Ureter (tissue), 1 donor: ENCODE data around the gene OBSCN. TPM values are rescaled to one million over a fixed set of nuclear protein-coding genes. Genes with fewer than 3 reads are reported as not detected.

Source experiments
- DNase-seq: peaks from one replicate; pipeline ENCODE4 v3.0.0-alpha.2; 2020; ENCODE audit warnings: low spot score
- total RNA-seq: library from RNA; stranded (reverse); gene quantifications from one replicate; pipeline ENCODE4 v1.2.4, GENCODE V29; 2023
- donor health status: DM: yes; HTN: yes; CAD: no.

OBSCN gene
- total RNA-seq, 1 donor from 2014 or later, result 42.2 TPM

- no peak for DNase-seq
Observed at GRCh38 chr1:228366062-228366865, 158.4 kb downstream of the OBSCN start.

- no peak for DNase-seq
Observed at GRCh38 chr1:228366866-228367741, 159.3 kb downstream of the OBSCN start.

- DNase-seq, result no peak
Observed at GRCh38 chr1:228367798-228368791, 160.3 kb downstream of the OBSCN start.

- DNase-seq, result no peak
Observed at GRCh38 chr1:228368801-228369607, 161.2 kb downstream of the OBSCN start.

DNA sequence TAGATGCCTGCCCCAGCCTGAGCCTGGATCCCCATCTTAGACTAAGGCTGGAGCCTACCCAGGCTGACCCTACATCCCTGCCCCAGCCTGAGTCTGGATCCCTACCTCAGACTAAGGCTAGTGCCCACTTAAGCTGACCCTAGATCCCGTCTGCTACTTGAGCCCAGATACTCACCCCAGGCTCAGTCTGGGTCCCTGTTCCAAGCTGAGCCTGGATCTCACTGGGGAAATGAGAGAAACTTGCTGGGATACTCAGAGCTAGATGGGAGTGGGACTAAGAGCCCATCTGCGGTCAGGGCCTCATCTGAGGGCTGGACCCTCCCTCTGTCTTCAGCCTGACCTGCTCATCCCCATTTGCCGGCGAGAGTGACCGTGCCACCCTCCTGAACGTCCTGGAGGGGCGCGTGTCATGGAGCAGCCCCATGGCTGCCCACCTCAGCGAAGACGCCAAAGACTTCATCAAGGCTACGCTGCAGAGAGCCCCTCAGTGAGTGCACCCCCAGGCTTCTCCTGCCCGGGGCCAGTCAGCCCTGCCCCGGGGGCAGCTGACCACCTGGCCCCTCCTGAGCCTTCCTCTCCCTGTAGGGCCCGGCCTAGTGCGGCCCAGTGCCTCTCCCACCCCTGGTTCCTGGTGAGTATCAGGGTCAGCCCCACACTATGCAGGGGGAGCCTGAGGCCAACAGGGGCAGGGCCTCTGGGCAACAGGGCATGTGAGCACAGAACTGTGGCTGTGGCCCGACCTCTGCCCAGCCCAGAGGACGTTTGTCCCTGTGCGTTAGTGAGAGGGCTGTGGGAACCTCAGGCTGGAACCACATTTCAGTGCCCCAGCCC, 162.0 kb downstream of the OBSCN start:
- DNase-seq, result no peak

GRCh38 chr1:228370439-228370940, 162.6 kb downstream of the OBSCN start:
- DNase-seq, result no peak

GRCh38 chr1:228370941-228371740, 163.3 kb downstream of the OBSCN start:
- DNase-seq, result no peak

DNA sequence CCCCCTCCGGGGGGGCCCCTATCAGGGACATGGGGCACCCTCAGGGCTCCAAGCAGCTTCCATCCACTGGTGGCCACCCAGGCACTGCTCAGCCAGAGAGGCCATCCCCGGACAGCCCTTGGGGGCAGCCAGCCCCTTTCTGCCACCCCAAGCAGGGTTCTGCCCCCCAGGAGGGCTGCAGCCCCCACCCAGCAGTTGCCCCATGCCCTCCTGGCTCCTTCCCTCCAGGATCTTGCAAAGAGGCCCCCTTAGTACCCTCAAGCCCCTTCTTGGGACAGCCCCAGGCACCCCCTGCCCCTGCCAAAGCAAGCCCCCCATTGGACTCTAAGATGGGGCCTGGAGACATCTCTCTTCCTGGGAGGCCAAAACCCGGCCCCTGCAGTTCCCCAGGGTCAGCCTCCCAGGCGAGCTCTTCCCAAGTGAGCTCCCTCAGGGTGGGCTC, 163.9 kb downstream of the OBSCN start:
- no peak for DNase-seq

GRCh38 chr1:228372183-228373003, 164.5 kb downstream of the OBSCN start:
- DNase-seq, result no peak

DNA sequence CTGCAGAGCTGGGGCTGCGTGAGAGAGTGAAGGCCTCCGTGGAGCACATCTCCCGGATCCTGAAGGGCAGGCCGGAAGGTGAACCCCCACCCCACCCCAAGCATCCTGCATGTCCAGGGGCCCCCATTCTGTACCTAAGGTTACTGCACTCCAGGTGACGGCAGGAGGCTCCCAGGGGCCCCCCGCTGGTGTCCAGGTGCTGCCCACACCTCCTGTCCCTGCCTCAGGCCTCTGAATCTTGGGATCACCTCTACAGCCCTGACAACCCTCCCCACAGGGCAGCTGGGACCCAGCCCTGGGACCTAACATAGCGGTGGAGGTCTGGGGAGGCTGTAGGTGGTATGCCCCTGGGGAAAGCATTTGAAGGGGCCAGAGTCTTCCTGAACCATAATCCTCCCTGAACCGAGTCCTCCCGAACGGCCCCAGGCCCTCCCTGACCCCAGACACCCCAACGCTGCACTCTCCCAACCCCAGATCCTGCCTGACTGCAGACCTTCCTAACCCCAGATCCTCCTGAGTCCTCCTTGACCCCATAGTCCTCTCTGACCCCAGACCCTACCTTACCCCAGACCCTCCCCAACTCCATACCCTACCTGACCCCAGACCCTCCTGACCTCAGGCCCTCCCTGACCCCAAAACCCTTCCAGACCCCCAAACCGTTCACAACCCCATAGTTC, 165.3 kb downstream of the OBSCN start:
- DNase-seq, result no peak

DNA sequence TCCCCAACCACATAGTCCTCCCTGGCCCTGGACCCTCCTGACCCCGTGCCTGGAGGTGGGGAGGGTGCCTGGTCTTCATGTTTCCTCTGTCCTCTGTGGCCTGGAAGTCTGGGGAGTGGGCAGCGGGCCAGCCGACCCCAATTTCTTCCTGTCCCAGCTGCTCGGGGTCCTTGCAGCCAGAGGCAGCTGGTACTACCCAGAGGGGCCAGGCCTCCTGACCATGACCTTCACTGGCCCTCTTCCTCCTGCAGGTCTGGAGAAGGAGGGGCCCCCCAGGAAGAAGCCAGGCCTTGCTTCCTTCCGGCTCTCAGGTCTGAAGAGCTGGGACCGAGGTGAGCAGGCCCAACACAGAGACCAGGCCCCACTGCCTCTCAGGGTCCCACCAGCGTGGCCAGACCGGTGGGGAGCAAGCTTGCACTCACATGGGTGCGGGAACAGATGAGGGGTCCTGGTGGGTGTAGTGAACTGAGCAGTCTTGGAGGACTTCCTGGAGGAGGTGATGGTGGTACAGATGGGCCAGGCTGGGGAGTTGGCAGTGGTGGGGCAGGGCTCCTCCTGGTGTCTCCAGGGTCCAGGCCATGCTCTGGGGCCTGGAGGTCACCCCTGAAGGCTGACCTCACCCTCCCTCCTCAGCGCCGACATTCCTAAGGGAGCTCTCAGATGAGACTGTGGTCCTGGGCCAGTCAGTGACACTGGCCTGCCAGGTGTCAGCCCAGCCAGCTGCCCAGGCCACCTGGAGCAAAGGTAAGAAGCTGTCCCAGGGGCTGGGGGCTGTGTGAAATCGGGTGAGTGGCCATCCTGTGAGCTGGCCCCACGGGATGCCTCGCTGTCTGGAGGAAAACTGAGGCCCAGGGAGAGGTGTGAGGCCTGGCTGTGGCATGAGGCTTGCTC, 166.1 kb downstream of the OBSCN start:
- DNase-seq, result no peak

DNA sequence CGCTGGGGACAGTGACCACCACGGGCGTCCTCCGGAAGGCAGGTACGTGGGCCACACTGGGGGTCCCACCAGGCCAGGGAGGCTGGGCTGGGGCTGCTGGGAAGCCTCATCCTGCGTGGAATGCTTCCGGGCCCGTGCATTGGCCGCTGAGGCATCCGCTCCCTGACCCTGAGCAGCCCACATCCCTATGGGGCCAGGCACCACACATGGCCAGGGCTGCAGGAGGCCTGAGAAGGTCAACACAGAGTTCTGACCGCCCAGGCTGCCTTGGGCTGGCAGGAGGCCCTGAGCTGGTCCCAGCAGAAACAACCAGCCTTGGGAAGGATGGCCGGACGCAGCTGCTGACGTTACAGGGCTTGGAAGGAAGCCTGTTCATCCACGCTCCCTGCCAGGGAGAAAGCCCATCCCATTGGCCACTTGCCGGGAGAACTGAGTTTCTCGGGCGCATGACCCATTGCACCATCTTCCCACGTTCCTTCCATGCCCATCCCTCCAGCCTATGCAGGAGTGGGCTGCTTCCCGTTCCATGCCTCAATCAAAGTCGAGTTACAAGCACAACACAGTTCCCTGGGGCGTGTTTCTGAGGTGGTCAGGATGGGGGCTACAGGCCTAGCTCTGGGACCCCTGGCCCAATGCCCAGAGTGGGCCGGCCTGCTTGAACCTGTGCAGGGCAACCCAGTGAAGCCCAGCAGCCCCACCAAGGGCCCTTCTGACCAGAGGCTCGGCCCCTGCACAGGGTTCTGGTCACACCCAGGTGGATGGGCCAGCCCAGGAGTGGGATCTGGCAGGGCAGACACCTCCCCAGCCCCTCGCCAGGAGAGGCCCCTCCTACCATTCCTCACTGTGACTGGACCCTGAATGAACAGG, 167.1 kb downstream of the OBSCN start:
- DNase-seq, result peak; percentile 93

GRCh38 chr1:228375578-228376261, 167.9 kb downstream of the OBSCN start:
- DNase-seq, result no peak

DNA sequence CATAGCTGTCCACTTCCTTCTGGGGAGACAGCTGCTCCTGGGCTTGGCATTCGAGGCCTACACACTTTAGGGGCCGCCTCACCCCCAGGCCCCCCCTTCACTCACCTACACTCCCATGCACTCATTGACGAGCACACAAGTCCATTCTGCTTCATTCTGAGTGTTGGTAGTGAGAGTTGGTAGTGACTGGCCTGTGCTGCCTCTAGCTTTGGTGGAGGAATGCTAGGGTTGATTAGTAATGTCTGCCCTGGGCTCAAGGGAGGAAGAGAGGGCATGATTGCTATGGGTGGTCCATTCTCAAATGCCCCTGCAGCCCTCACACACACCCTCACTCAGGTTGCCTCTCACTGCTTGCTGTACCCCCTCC, 168.4 kb downstream of the OBSCN start:
- DNase-seq, result no peak
